Body of pancreas (tissue), 4 donors: ENCODE data around the gene DTX1.

ENCODE experiments used
- CTCF ChIP-seq, 7 experiments: fragments of 450-650 bp in 4 of 7; fragments of 200-600 bp in 3 of 7; sonication (generic) in 3 of 7; IDR thresholded peaks; one replicate each; pipeline ENCODE4 v1.5.1; 2016 to 2019; ENCODE audit warnings: antibody characterized with exemption in 7 of 7
- POLR2A ChIP-seq, 3 donors: fragments of 450-650 bp; IDR thresholded peaks; one replicate each; pipeline ENCODE4 v1.6.1; 2016; ENCODE audit warnings: antibody characterized with exemption in 3 of 3, mild to moderate bottlenecking in 2 of 3

GRCh38 chr12:113063396-113064350, 7.1 kb downstream of the DTX1 start:
- TF ChIP-seq CTCF (IDR thresholded peaks at IDR 0.05): no peak
- TF ChIP-seq POLR2A (IDR thresholded peaks at IDR 0.05): no peak
